K562 (cell line): Measurements from ENCODE around the gene CBLL2. TPM values are rescaled to one million over a fixed set of nuclear protein-coding genes. Genes with fewer than 3 reads are reported as not detected.

ENCODE experiments used
- ATF7 ChIP-seq: fragments of 450-650 bp; IDR thresholded peaks from 2 replicates; pipeline ENCODE4 v1.7.1; 2014; ENCODE audit warnings: mild to moderate bottlenecking, moderate library complexity
- ETV5 ChIP-seq: sonication (generic); formaldehyde crosslinking; IDR thresholded peaks from 2 replicates; pipeline ENCODE4 v1.4.0; 2020; ENCODE audit warnings: low read depth, mild to moderate bottlenecking, missing genetic modification reagents
- GTF2B ChIP-seq: IDR thresholded peaks from 2 replicates; pipeline ENCODE4 v1.6.1; 2011; ENCODE audit not compliant: insufficient read length; ENCODE audit errors: extremely low read depth
- HDAC6 ChIP-seq: IDR thresholded peaks from 2 replicates; pipeline ENCODE4 v1.6.1; 2012; ENCODE audit warnings: low read depth, mild to moderate bottlenecking, control low read depth, inconsistent platforms, low read length, moderate library complexity
- HNRNPL ChIP-seq: fragments of 200-400 bp; formaldehyde crosslinking; IDR thresholded peaks from 2 replicates; pipeline ENCODE4 v1.6.1; 2017; ENCODE audit warnings: low read depth, mild to moderate bottlenecking, low read length
- KAT8 ChIP-seq: fragments of 450-650 bp; IDR thresholded peaks from 2 replicates; pipeline ENCODE4 v1.6.1; 2016; ENCODE audit warnings: low read depth, mild to moderate bottlenecking
- LARP7 ChIP-seq: fragments of 450-650 bp; IDR thresholded peaks from 2 replicates; pipeline ENCODE4 v1.6.1; 2016
- NKRF ChIP-seq: fragments of 450-650 bp; IDR thresholded peaks from 2 replicates; pipeline ENCODE4 v1.6.1; 2016; ENCODE audit warnings: borderline replicate concordance
- NONO ChIP-seq, 2 experiments: fragments of 200-400 bp in 1 of 2; fragments of 450-650 bp in 1 of 2; formaldehyde crosslinking in 1 of 2; IDR thresholded peaks; 2 replicates each; pipeline ENCODE4 v1.6.1; 2017; ENCODE audit warnings: low read depth in 2 of 2, mild to moderate bottlenecking in 2 of 2, moderate library complexity in 2 of 2, low read length in 1 of 2
- PHF8 ChIP-seq: fragments of 200-600 bp; sonication (generic); IDR thresholded peaks from 2 replicates; pipeline ENCODE4 v1.6.1; 2012; ENCODE audit warnings: mixed run types, mild to moderate bottlenecking, inconsistent platforms, low read length, moderate library complexity, borderline replicate concordance
- STAT6 ChIP-seq: sonication (generic); formaldehyde crosslinking; IDR thresholded peaks from 2 replicates; pipeline ENCODE4 v1.8.1; 2023; ENCODE audit warnings: mild to moderate bottlenecking, missing genetic modification reagents
- TFE3 ChIP-seq: fragments of 450-650 bp; formaldehyde crosslinking; IDR thresholded peaks from 2 replicates; pipeline ENCODE4 v1.4.0; 2020; ENCODE audit warnings: mild to moderate bottlenecking, mixed read lengths
- XRCC5 ChIP-seq: fragments of 200-400 bp; formaldehyde crosslinking; IDR thresholded peaks from 2 replicates; pipeline ENCODE4 v1.6.1; 2017; ENCODE audit warnings: low read depth, mild to moderate bottlenecking, low read length
- ZBED1 ChIP-seq: IDR thresholded peaks from 2 replicates; pipeline ENCODE4 v1.6.1; 2014
- ZNF197 ChIP-seq: fragments of 200-800 bp; sonication (Bioruptor generic); IDR thresholded peaks from 2 replicates; pipeline ENCODE4 v1.6.1; 2016; ENCODE audit warnings: low read depth, missing genetic modification characterization, missing compliant biosample characterization
- ZNF395 ChIP-seq: fragments of 200-800 bp; sonication (Bioruptor generic); IDR thresholded peaks from 2 replicates; pipeline ENCODE4 v1.6.1; 2017; ENCODE audit warnings: missing genetic modification characterization, missing compliant biosample characterization
- polyA plus RNA-seq, 8 experiments: library from polyadenylated mRNA; depleted of rRNA in 4 of 8; stranded (reverse) in 5 of 8; unstranded in 3 of 8; fragments of >200 nt; fragmentation: Nextera tagmentation in 2 of 8; fragmentation: Illumina TruSeq in 1 of 8; extraction: Ambion mirVana in 2 of 8; extraction: Trizol in 1 of 8; gene quantifications; 2 replicates each; pipeline versions ENCODE4 v1.2.1 to v1.2.3, GENCODE V29; 2011 to 2014; ENCODE audit warnings: inconsistent platforms in 1 of 8, missing spikeins in 1 of 8
- total RNA-seq, 7 experiments: library from RNA; depleted of rRNA in 6 of 7; stranded (reverse); fragments of >200 nt in 6 of 7; fragmentation: Illumina TruSeq in 2 of 7; extraction: Trizol in 2 of 7; gene quantifications; 2 replicates each; pipeline versions ENCODE4 v1.2.1 to v1.2.3, GENCODE V29; 2011 to 2021; ENCODE audit warnings: low replicate concordance in 1 of 7

Gene CBLL2
- total and polyA plus RNA-seq, 9 of the 15 experiments (the other 6 are each of a cell fraction or from before 2014, with no cell fraction given): not detected

GRCh38 chrX:22313766-22314165, 41.1 kb downstream of the CBLL2 start (continued):
- no peak for TF ChIP-seq TFE3 (CRISPR knock-in tag)
- no peak for TF ChIP-seq ETV5 (CRISPR knock-in tag)
- TF ChIP-seq ZNF197 (CRISPR knock-in tag): no peak
- no peak for TF ChIP-seq GTF2B
- TF ChIP-seq ATF7: no peak
- no peak for TF ChIP-seq NONO (IDR thresholded peaks at IDR 0.05; ENCODE audit: low read depth in 2 of 2, low read length in 1 of 2)
- TF ChIP-seq XRCC5: no peak
- TF ChIP-seq ZNF395 (CRISPR knock-in tag): no peak
- no peak for TF ChIP-seq ZBED1
- TF ChIP-seq LARP7: no peak
- TF ChIP-seq KAT8: no peak
- no peak for TF ChIP-seq HNRNPL
- TF ChIP-seq PHF8: no peak
- TF ChIP-seq NKRF: no peak
- no peak for TF ChIP-seq HDAC6
- TF ChIP-seq STAT6 (CRISPR knock-in tag): no peak
- TF ChIP-seq, all 486 proteins: peak for 0
